H1 (cell line): ENCODE data around the gene PTGER3. TPM values are rescaled to one million over a fixed set of nuclear protein-coding genes. Genes with fewer than 3 reads are reported as not detected.

ENCODE experiments used
- CTCF ChIA-PET: fragments of 300-600 bp; sonication (Branson Sonifier 250); formaldehyde crosslinking; loops from one replicate; lab custom pipeline; 2021; ENCODE audit not compliant: partially characterized antibody; lab: Charles Lee
- POLR2A ChIA-PET: fragments of 300-600 bp; sonication (Branson Sonifier 250); formaldehyde crosslinking; loops from one replicate; lab custom pipeline; 2021; ENCODE audit warnings: inconsistent platforms; ENCODE audit not compliant: partially characterized antibody; lab: Charles Lee
- DNase-seq, 2 experiments: peaks; one replicate each; pipeline versions ENCODE4 v3.0.0 to v3.0.0-alpha.2; 2010 to 2022; ENCODE audit warnings: low spot score in 2 of 2, low read depth in 1 of 2, mixed read lengths in 1 of 2
- FAIRE-seq: peaks from 2 replicates; lab custom pipeline; 2011; peaks lifted over from hg19 to GRCh38; lab: Jason Lieb, UNC
- H2AFZ ChIP-seq: 2 replicates; pipeline ENCODE4 v1.8.1; 2012; ENCODE audit warnings: low read length, inconsistent platforms
- H2AK5ac ChIP-seq: 2 replicates; pipeline ENCODE4 v1.6.1; 2013; ENCODE audit warnings: low read depth, low read length
- H2BK120ac ChIP-seq: replicated peaks from 2 replicates; pipeline ENCODE3; 2013; ENCODE audit warnings: low read depth, low read length, inconsistent platforms
- H2BK12ac ChIP-seq: 2 replicates; pipeline ENCODE4 v1.6.1; 2013; ENCODE audit warnings: low read depth, low read length
- H2BK15ac ChIP-seq: 2 replicates; pipeline ENCODE4 v1.6.1; 2013; ENCODE audit warnings: low read length
- H2BK20ac ChIP-seq: 2 replicates; pipeline ENCODE4 v1.6.1; 2013; ENCODE audit warnings: low read length
- H2BK5ac ChIP-seq: 2 replicates; pipeline ENCODE4 v1.6.1; 2013; ENCODE audit warnings: low read depth, low read length
- H3K14ac ChIP-seq: 2 replicates; pipeline ENCODE4 v1.6.1; 2013; ENCODE audit warnings: inconsistent platforms; ENCODE audit not compliant: insufficient read length
- H3K18ac ChIP-seq: 2 replicates; pipeline ENCODE4 v1.6.1; 2013; ENCODE audit warnings: low read length; ENCODE audit errors: extremely low read depth
- H3K23ac ChIP-seq: 2 replicates; pipeline ENCODE4 v1.6.1; 2013; ENCODE audit warnings: inconsistent platforms; ENCODE audit not compliant: insufficient read length
- H3K23me2 ChIP-seq: 2 replicates; pipeline ENCODE4 v1.6.1; 2013; ENCODE audit warnings: low read depth, low read length
- H3K27ac ChIP-seq: 2 replicates; pipeline ENCODE4 v1.6.1; 2011; ENCODE audit warnings: low read depth, low read length, inconsistent platforms
- H3K27me3 ChIP-seq, 4 experiments: replicated peaks in 1 of 4; 1 replicate in 1 of 4; 2 replicates in 3 of 4; pipeline versions ENCODE4 v1.6.1 to v1.8.1; 2011 to 2013; ENCODE audit warnings: low read length in 3 of 4, mild to moderate bottlenecking in 3 of 4, inconsistent platforms in 2 of 4, mixed read lengths in 2 of 4, moderate library complexity in 1 of 4; ENCODE audit not compliant: control insufficient read depth in 3 of 4, insufficient read depth in 3 of 4; ENCODE audit errors: extremely low read depth in 1 of 4
- H3K36me3 ChIP-seq, 4 experiments: 2 replicates each; pipeline versions ENCODE4 v1.6.1 to v1.8.1; 2011 to 2013; ENCODE audit warnings: mild to moderate bottlenecking in 4 of 4, low read length in 3 of 4, moderate library complexity in 2 of 4, control low read depth in 1 of 4, inconsistent platforms in 1 of 4; ENCODE audit not compliant: insufficient read depth in 4 of 4, control insufficient read depth in 2 of 4
- H3K4ac ChIP-seq: replicated peaks from 2 replicates; pipeline ENCODE3; 2013; ENCODE audit warnings: low read length, low read depth, mixed read lengths, inconsistent platforms; ENCODE audit not compliant: insufficient read length
- H3K4me1 ChIP-seq, 4 experiments: replicated peaks in 1 of 4; 1 replicate in 1 of 4; 2 replicates in 3 of 4; pipeline versions ENCODE4 v1.6.1 to v1.8.1; 2011 to 2013; ENCODE audit warnings: low read length in 3 of 4, inconsistent platforms in 2 of 4, mixed read lengths in 1 of 4; ENCODE audit not compliant: insufficient read depth in 4 of 4, control insufficient read depth in 3 of 4
- H3K4me2 ChIP-seq, 2 experiments: 2 replicates each; pipeline versions ENCODE4 v1.6.1 to v1.8.1; 2011 to 2013; ENCODE audit warnings: low read depth in 2 of 2, low read length in 2 of 2, control low read depth in 1 of 2, inconsistent platforms in 1 of 2, mild to moderate bottlenecking in 1 of 2; ENCODE audit not compliant: insufficient read depth in 1 of 2
- H3K4me3 ChIP-seq, 4 experiments: fragments of 200-600, 300-600 bp in 1 of 4; sonication (generic), shearing (Covaris generic), sonication (Bioruptor Twin) in 1 of 4; 2 replicates each; pipeline versions ENCODE4 v1.5.1 to v1.8.1; 2011 to 2016; ENCODE audit warnings: low read length in 4 of 4, low read depth in 3 of 4, control low read depth in 2 of 4, inconsistent platforms in 2 of 4, mild to moderate bottlenecking in 2 of 4, mixed read lengths in 1 of 4, moderate library complexity in 1 of 4; ENCODE audit not compliant: insufficient read depth in 2 of 4; ENCODE audit errors: extremely low read depth in 1 of 4
- H3K56ac ChIP-seq: replicated peaks from 2 replicates; pipeline ENCODE3; 2013; ENCODE audit warnings: low read depth, mild to moderate bottlenecking, mixed read lengths, low read length, inconsistent platforms; ENCODE audit not compliant: insufficient read length
- H3K79me1 ChIP-seq: 2 replicates; pipeline ENCODE4 v1.6.1; 2013; ENCODE audit warnings: low read depth, low read length, control low read depth
- H3K79me2 ChIP-seq, 2 experiments: 2 replicates each; pipeline versions ENCODE4 v1.6.1 to v1.8.1; 2012 to 2013; ENCODE audit warnings: low read length in 2 of 2, mild to moderate bottlenecking in 2 of 2, inconsistent platforms in 1 of 2; ENCODE audit not compliant: insufficient read depth in 2 of 2, control insufficient read depth in 1 of 2
- H3K9ac ChIP-seq, 4 experiments: replicated peaks in 1 of 4; 1 replicate in 1 of 4; 2 replicates in 3 of 4; pipeline versions ENCODE4 v1.6.1 to v1.8.1; 2011 to 2013; ENCODE audit warnings: low read depth in 3 of 4, low read length in 3 of 4, control low read depth in 2 of 4, mild to moderate bottlenecking in 2 of 4, moderate library complexity in 2 of 4, inconsistent platforms in 1 of 4; ENCODE audit errors: extremely low read depth in 1 of 4
- H3K9me3 ChIP-seq, 2 experiments: 2 replicates each; pipeline versions ENCODE4 v1.6.1 to v1.8.1; 2012 to 2013; ENCODE audit warnings: mild to moderate bottlenecking in 2 of 2, moderate library complexity in 2 of 2, control low read depth in 1 of 2, inconsistent platforms in 1 of 2, low read depth in 1 of 2, low read length in 1 of 2, mixed read lengths in 1 of 2; ENCODE audit not compliant: insufficient read depth in 2 of 2
- H4K20me1 ChIP-seq, 2 experiments: replicated peaks in 1 of 2; 2 replicates each; pipeline versions ENCODE3 to v1.8.1; 2011 to 2013; ENCODE audit warnings: inconsistent platforms in 2 of 2, low read length in 2 of 2, mild to moderate bottlenecking in 1 of 2; ENCODE audit not compliant: insufficient read depth in 2 of 2, control insufficient read depth in 1 of 2
- H4K5ac ChIP-seq: 2 replicates; pipeline ENCODE4 v1.6.1; 2013; ENCODE audit warnings: low read length, low read depth, mixed read lengths, inconsistent platforms; ENCODE audit not compliant: insufficient read length
- H4K8ac ChIP-seq: 2 replicates; pipeline ENCODE4 v1.8.0; 2013; ENCODE audit warnings: mild to moderate bottlenecking, moderate library complexity, low read length, inconsistent platforms; ENCODE audit not compliant: insufficient read depth; ENCODE audit errors: extremely low read depth
- H4K91ac ChIP-seq: replicated peaks from 2 replicates; pipeline ENCODE3; 2013; ENCODE audit warnings: low read length, mixed read lengths, inconsistent platforms; ENCODE audit not compliant: insufficient read length
- BACH1 ChIP-seq: IDR thresholded peaks from 2 replicates; pipeline ENCODE4 v1.6.1; 2012; ENCODE audit warnings: low read length, improper control_type of control experiment
- CBX5 ChIP-seq: fragments of 300-800, 300-1000 bp; sonication (generic); IDR thresholded peaks from 2 replicates; pipeline ENCODE4 v1.7.1; 2016; ENCODE audit warnings: antibody characterized with exemption, low read length, low read depth
- CEBPB ChIP-seq: IDR thresholded peaks from 2 replicates; pipeline ENCODE4 v1.6.1; 2012; ENCODE audit warnings: low read depth, low read length
- GTF2F1 ChIP-seq: IDR thresholded peaks from 2 replicates; pipeline ENCODE4 v1.6.1; 2012; ENCODE audit warnings: low read depth, low read length, improper control_type of control experiment, borderline replicate concordance
- HDAC2 ChIP-seq, 2 experiments: fragments of 300-600 bp in 1 of 2; sonication (generic) in 1 of 2; IDR thresholded peaks; 2 replicates each; pipeline ENCODE4 v1.6.1; 2011 to 2012; ENCODE audit warnings: low read depth in 2 of 2, low read length in 2 of 2, mild to moderate bottlenecking in 2 of 2, moderate library complexity in 2 of 2, borderline replicate concordance in 1 of 2, inconsistent platforms in 1 of 2
- KDM4A ChIP-seq: IDR thresholded peaks from one replicate; pipeline ENCODE4 v1.7.1; 2012; ENCODE audit warnings: low read depth, mild to moderate bottlenecking, moderate library complexity, low read length, inconsistent platforms; ENCODE audit not compliant: severe bottlenecking
- MAX ChIP-seq: IDR thresholded peaks from 2 replicates; pipeline ENCODE4 v1.6.1; 2012; ENCODE audit warnings: inconsistent platforms
- PHF8 ChIP-seq: fragments of 200-600 bp; sonication (generic); conservative IDR thresholded peaks from 2 replicates; pipeline ENCODE4 v1.7.1; 2012; ENCODE audit warnings: low read depth, mild to moderate bottlenecking, inconsistent platforms, low read length, moderate library complexity
- POLR2A ChIP-seq, 2 experiments: IDR thresholded peaks; 1 replicate in 1 of 2; 2 replicates in 1 of 2; pipeline ENCODE4 v1.6.1; 2011; ENCODE audit warnings: low read depth in 2 of 2, low read length in 2 of 2, mild to moderate bottlenecking in 2 of 2; ENCODE audit errors: control extremely low read depth in 1 of 2
- SIN3A ChIP-seq, 2 experiments: IDR thresholded peaks in 1 of 2; conservative IDR thresholded peaks in 1 of 2; 2 replicates each; pipeline ENCODE4 v1.6.1; 2011 to 2012; ENCODE audit warnings: low read length in 2 of 2, improper control_type of control experiment in 1 of 2, low read depth in 1 of 2, mild to moderate bottlenecking in 1 of 2
- SP1 ChIP-seq: IDR thresholded peaks from 2 replicates; pipeline ENCODE4 v1.6.1; 2011; ENCODE audit warnings: low read depth, low read length
- SP4 ChIP-seq: IDR thresholded peaks from 2 replicates; pipeline ENCODE4 v1.6.1; 2012; ENCODE audit warnings: low read length, inconsistent platforms
- TCF12 ChIP-seq: IDR thresholded peaks from 2 replicates; pipeline ENCODE4 v1.6.1; 2011; ENCODE audit warnings: low read depth, mild to moderate bottlenecking, low read length
- WGBS, 2 experiments: shearing (Covaris generic) in 1 of 2; methylation state at CpG; one replicate each; pipeline versions ENCODE4 v1.1.6 to v1.1.7; 2013 to 2015; ENCODE audit warnings: low lambda C conversion rate in 2 of 2, mixed read lengths in 2 of 2, inconsistent platforms in 1 of 2, low coverage in 1 of 2, missing lambda C conversion rate in 1 of 2; ENCODE audit not compliant: insufficient replicate concordance in 2 of 2, insufficient coverage in 1 of 2, insufficient read length in 1 of 2; ENCODE audit errors: extremely low coverage in 1 of 2, missing lambda C conversion rate in 1 of 2; 5-methylcytosine and 5-hydroxymethylcytosine counted together
- polyA plus RNA-seq, 7 experiments: library from polyadenylated mRNA; depleted of rRNA in 3 of 7; stranded (reverse) in 5 of 7; unstranded in 2 of 7; fragments of >200 nt in 5 of 7; fragments of 200-250 nt in 2 of 7; gene quantifications; 1 replicate in 5 of 7; 2 replicates in 1 of 7; 4 replicates in 1 of 7; pipeline versions ENCODE4 v1.2.1 to v1.2.3, GENCODE V29; 2011 to 2013; ENCODE audit warnings: missing spikeins in 2 of 7, mixed read lengths in 2 of 7
- total RNA-seq: library from RNA; stranded (reverse); fragmentation: NEBNext Ultra II Directional; extraction: Animal tissue kit (Norgen Biotek cat#: 25700); gene quantifications from 2 replicates; pipeline ENCODE4 v1.2.1, GENCODE V29; 2021
- TF ChIP-seq, protein P1 (sequence below): IDR thresholded peaks from 2 replicates; pipeline ENCODE4 v1.6.1; 2011; ENCODE audit warnings: low read depth, mild to moderate bottlenecking, low read length; ENCODE audit not compliant: insufficient read depth

Gene PTGER3
- total and polyA plus RNA-seq, 2 of the 8 experiments (the other 6 are each of a cell fraction or from before 2014, with no cell fraction given), result 0.38 to 0.82 TPM

- Histone ChIP-seq H4K8ac (no peak overlapping the region), H2AK5ac (no peak overlapping the region), H3K9ac (no peak overlapping the region), H2BK15ac (no peak overlapping the region), H3K4me3 (no peak overlapping the region), H3K18ac (no peak overlapping the region), H3K4me1 (no peaks in the 10 kb centered on the region), H3K79me1 (no peaks in the 10 kb centered on the region), H2BK12ac (no peak overlapping the region), H4K20me1 (no peaks in the 10 kb centered on the region), H3K4ac (no peak overlapping the region), H4K91ac (no peak overlapping the region), H2BK120ac (no peak overlapping the region), H3K23ac (no peak overlapping the region), H3K79me2 (no peaks in the 10 kb centered on the region), H3K36me3 (no peaks in the 10 kb centered on the region), H3K9me3 (no peaks in the 10 kb centered on the region), H3K4me2 (no peak overlapping the region), H3K27me3 (no peaks in the 10 kb centered on the region), H3K14ac (no peak overlapping the region), H3K56ac (no peak overlapping the region), H2AFZ (no peak overlapping the region), H3K23me2 (no peaks in the 10 kb centered on the region), H4K5ac (no peak overlapping the region), H3K27ac (no peak overlapping the region), H2BK5ac (no peak overlapping the region), H2BK20ac (no peak overlapping the region)
- FAIRE-seq (no peak), DNase-seq (no peak)
- CTCF ChIA-PET, result interaction anchor here (0.7 to 1.3 kb wide), 4 partner anchors 10 to 485 kb away, joined by 3 to 4 read pairs (median 3); no protein-coding TSS in a partner anchor
- 100% methylated on average over 1 of the region's 1 CpG; no CpG with 5 or more reads in 1 of the 2 experiments for WGBS, 2 experiments
- POLR2A ChIA-PET, result no interaction called here
- TF ChIP-seq, protein P1, sequence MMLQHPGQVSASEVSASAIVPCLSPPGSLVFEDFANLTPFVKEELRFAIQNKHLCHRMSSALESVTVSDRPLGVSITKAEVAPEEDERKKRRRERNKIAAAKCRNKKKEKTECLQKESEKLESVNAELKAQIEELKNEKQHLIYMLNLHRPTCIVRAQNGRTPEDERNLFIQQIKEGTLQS, result no peak
- TF ChIP-seq POLR2A (IDR thresholded peaks at IDR 0.05; ENCODE audit: control extremely low read depth in 1 of 2, low read depth in 2 of 2, low read length in 2 of 2) (no peak), TCF12 (no peak), SP1 (no peak), SP4 (no peak), SIN3A (conservative IDR thresholded peaks at IDR 0.05 in 1 of 2, IDR thresholded peaks at IDR 0.05 in 1 of 2; ENCODE audit: low read depth in 1 of 2, low read length in 2 of 2) (no peak), CBX5 (no peak), KDM4A (no peak), MAX (no peak), BACH1 (no peak), GTF2F1 (no peak), HDAC2 (IDR thresholded peaks at IDR 0.05; ENCODE audit: borderline replicate concordance in 1 of 2, low read depth in 2 of 2, low read length in 2 of 2) (no peak), PHF8 (no peak), CEBPB (no peak)
These were observed 33.4 kb downstream of the PTGER3 start for GRCh38 chr1:71014178-71014579.
